ENCODE results near the gene NDEL1.
A peak's percentile ranks its signal among the peaks of the same experiment; 100 is the strongest.

NDEL1 gene

DNA sequence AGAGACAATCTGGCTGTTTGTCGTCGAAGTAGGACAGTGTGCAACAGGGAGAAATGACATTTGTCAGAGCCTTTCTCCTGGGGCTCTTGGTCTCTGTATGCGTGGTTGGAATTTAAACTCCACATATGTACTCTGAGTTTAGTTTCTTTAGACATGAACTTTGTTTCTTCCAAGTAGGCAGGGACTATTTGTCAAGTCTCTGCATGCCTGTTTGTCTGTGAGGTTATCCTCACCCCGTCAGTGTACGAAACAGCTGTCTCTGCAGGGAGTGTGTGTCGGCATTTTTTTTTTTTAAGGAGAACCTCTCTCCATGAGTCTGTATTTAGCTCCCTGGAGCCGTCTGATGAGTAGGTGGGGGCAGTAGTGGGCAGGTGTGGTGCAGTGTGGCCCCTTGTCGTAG is 29.7 kb downstream of the NDEL1 start:
- DNase-seq (ENCODE audit: insufficient read length, low spot score) (no peak), FAIRE-seq (no peak)
- TF ChIP-seq, protein P1, sequence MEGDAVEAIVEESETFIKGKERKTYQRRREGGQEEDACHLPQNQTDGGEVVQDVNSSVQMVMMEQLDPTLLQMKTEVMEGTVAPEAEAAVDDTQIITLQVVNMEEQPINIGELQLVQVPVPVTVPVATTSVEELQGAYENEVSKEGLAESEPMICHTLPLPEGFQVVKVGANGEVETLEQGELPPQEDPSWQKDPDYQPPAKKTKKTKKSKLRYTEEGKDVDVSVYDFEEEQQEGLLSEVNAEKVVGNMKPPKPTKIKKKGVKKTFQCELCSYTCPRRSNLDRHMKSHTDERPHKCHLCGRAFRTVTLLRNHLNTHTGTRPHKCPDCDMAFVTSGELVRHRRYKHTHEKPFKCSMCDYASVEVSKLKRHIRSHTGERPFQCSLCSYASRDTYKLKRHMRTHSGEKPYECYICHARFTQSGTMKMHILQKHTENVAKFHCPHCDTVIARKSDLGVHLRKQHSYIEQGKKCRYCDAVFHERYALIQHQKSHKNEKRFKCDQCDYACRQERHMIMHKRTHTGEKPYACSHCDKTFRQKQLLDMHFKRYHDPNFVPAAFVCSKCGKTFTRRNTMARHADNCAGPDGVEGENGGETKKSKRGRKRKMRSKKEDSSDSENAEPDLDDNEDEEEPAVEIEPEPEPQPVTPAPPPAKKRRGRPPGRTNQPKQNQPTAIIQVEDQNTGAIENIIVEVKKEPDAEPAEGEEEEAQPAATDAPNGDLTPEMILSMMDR (IDR thresholded peaks at IDR 0.05; ENCODE audit: insufficient read depth, missing control alignments), result no peak

- FAIRE-seq, result no peak
These were observed 30.1 kb downstream of the NDEL1 start for GRCh38 chr17:8465759-8466158.

GRCh38 chr17:8466456-8466855 is 30.8 kb downstream of the NDEL1 start:
- FAIRE-seq (no peak), DNase-seq (ENCODE audit: insufficient read length, low spot score) (no peak)
- TF ChIP-seq, protein P1 (IDR thresholded peaks at IDR 0.05; ENCODE audit: insufficient read depth, missing control alignments), result no peak

More at GRCh38 chr17:8465759-8466158, 30.1 kb downstream of the NDEL1 start:
- TF ChIP-seq, protein P1 (IDR thresholded peaks at IDR 0.05; ENCODE audit: insufficient read depth, missing control alignments), result no peak
- DNase-seq (ENCODE audit: insufficient read length, low spot score), result no peak

DNA sequence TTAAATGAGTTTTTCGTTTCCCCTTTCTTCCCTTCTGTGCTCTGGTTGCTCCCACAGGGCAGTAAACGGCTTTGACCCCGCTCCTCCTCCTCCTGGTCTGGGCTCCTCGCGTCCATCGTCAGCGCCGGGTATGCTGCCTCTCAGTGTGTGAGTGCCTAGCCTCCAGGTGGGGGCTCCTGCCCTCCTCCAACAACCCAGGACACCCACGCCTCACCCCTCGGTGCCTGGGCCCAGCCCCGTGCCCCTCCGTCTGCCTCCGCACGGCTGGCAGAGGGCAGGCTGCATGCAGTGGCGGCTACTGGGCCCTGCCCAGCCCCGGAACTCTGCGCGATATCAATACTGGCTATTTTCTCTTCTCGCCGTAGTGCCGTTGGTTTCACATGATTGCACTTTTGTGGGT is 31.2 kb downstream of the NDEL1 start:
- DNase-seq (ENCODE audit: insufficient read length, low spot score) (no peak), FAIRE-seq (no peak)
- TF ChIP-seq, protein P1 (IDR thresholded peaks at IDR 0.05; ENCODE audit: insufficient read depth, missing control alignments), result no peak

DNA sequence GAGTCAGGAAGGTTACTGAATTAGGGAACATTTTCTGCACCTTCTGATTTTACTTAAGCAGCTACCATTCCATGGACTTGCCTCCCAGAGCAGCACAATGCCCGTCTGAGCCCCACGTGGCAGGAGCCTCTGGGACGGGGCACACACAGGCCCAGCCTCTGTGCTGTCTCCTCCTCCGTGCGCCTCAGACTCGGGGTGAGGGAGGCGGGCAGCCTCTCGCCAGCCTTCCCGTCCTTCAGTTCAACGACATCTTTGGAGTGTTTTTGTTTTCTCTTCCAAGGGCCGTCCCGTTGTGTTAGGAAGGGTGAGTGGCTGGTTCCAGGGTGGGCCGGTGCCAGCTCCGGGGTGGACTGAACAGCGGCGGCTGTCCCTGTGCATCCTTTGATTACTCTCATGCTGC is 31.8 kb downstream of the NDEL1 start:
- TF ChIP-seq, protein P1 (IDR thresholded peaks at IDR 0.05; ENCODE audit: insufficient read depth, missing control alignments), result no peak
- FAIRE-seq, result no peak

GRCh38 chr17:8468127-8468526 is 32.4 kb downstream of the NDEL1 start:
- DNase-seq (ENCODE audit: insufficient read length, low spot score) (no peak), FAIRE-seq (no peak)
- TF ChIP-seq, protein P1 (IDR thresholded peaks at IDR 0.05; ENCODE audit: insufficient read depth, missing control alignments), result no peak

More for the DNA sequence above, 31.8 kb downstream of the NDEL1 start:
- no peak for DNase-seq (ENCODE audit: insufficient read length, low spot score)

DNA sequence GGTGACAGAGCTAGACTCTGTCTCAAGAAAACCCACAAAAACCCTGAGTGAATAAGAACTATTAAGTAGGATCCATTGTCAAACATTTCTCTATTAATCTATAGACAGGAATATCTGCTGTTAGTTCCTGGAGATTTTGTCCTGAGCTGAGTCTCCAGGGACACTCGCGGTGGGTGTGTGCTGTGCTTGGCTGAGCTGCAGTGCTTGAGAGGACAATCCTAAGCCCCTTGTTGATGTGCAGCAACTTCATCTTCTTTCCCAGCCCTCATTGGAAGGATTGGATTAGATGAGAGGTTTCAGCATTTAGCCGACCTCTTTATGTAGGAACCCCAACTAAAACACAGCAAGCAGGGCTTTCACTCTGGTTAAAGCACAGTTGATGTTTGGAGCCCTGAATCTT is 33.3 kb downstream of the NDEL1 start:
- DNase-seq (ENCODE audit: insufficient read length, low spot score) (peak; percentile 70), FAIRE-seq (no peak)
- TF ChIP-seq, protein P1 (IDR thresholded peaks at IDR 0.05; ENCODE audit: insufficient read depth, missing control alignments), result no peak
